Activated CD4-positive, CD25-positive, alpha-beta regulatory T cell treated with anti-CD3 and anti-CD28 coated beads, Interleukin-2, amount 50 U/mL, for 72 hours (primary cell): ENCODE results near the gene PCGF2.

Experiments used
- DNase-seq: peaks from one replicate; pipeline ENCODE4 v3.0.0; 2021

Gene PCGF2

GRCh38 chr17:38716368-38717005, 31.6 kb downstream of the PCGF2 start:
- DNase-seq: no peak

- DNase-seq: no peak
Measured at GRCh38 chr17:38715216-38715943, 32.8 kb downstream of the PCGF2 start.

GRCh38 chr17:38713456-38714075, 34.6 kb downstream of the PCGF2 start:
- no peak for DNase-seq

- no peak for DNase-seq
Measured at GRCh38 chr17:38712593-38712992, 35.5 kb downstream of the PCGF2 start.

- no peak for DNase-seq
Measured at GRCh38 chr17:38711792-38712571, 36.2 kb downstream of the PCGF2 start.

- DNase-seq: no peak
Measured at GRCh38 chr17:38710985-38711384, 37.2 kb downstream of the PCGF2 start.

- no peak for DNase-seq
Measured at GRCh38 chr17:38710604-38710962, 37.6 kb downstream of the PCGF2 start.

GRCh38 chr17:38709864-38710603, 38.1 kb downstream of the PCGF2 start:
- no peak for DNase-seq

GRCh38 chr17:38709104-38709820, 38.9 kb downstream of the PCGF2 start:
- no peak for DNase-seq

GRCh38 chr17:38707678-38708351, 40.3 kb downstream of the PCGF2 start:
- DNase-seq: no peak

- DNase-seq: no peak
Measured at GRCh38 chr17:38706505-38707216, 41.5 kb downstream of the PCGF2 start.

- DNase-seq: no peak
Measured at GRCh38 chr17:38705803-38706504, 42.2 kb downstream of the PCGF2 start.

GRCh38 chr17:38705523-38705802, 42.7 kb downstream of the PCGF2 start:
- no peak for DNase-seq

- peak; percentile 68 for DNase-seq
Measured at GRCh38 chr17:38704606-38705522, 43.3 kb downstream of the PCGF2 start, which contains the start of gene MLLT6. Gene MLLT6, plus strand, starts transcription at chr17:38705273. Its CDS starts 360 bp downstream, at chr17:38705633.

- DNase-seq: peak; percentile 78
Measured at GRCh38 chr17:38703742-38704605, 44.2 kb downstream of the PCGF2 start.

- peak; percentile 52 for DNase-seq
Measured at GRCh38 chr17:38702916-38703741, 45.0 kb downstream of the PCGF2 start.
